WTC11 (cell line): Measurements from ENCODE around the gene GRM8. TPM values are rescaled to one million over a fixed set of nuclear protein-coding genes. Genes with fewer than 3 reads are reported as not detected.

Experiments
- ATAC-seq: fragments of 200-7000 bp; cut with Tn5 transposase; 2 replicates; pipeline ENCODE4 v1.10.0; 2021; ENCODE audit warnings: mild to moderate bottlenecking, moderate library complexity
- CTCF ChIA-PET: fragments of 300-600 bp; sonication (Branson Sonifier 250); formaldehyde crosslinking; loops from one replicate; lab custom pipeline; 2021; ENCODE audit warnings: antibody characterized with exemption; lab: Charles Lee
- POLR2A ChIA-PET: fragments of 350-600 bp; sonication (Branson Sonifier 250); formaldehyde crosslinking; loops from one replicate; lab custom pipeline; 2021; ENCODE audit warnings: antibody characterized with exemption; lab: Charles Lee
- DNase-seq: peaks from one replicate; pipeline ENCODE4 v3.0.0; 2021; ENCODE audit warnings: low spot score
- H3K27ac Mint-ChIP-seq: 2 replicates; pipeline ENCODE4 v1.8.0; 2021; ENCODE audit warnings: mixed read lengths
- H3K27me3 Mint-ChIP-seq: 2 replicates; pipeline ENCODE4 v1.8.0; 2021; ENCODE audit warnings: low read depth, mild to moderate bottlenecking, moderate library complexity, mixed read lengths
- H3K36me3 Mint-ChIP-seq: 2 replicates; pipeline ENCODE4 v1.8.0; 2021; ENCODE audit warnings: mixed read lengths
- H3K4me1 Mint-ChIP-seq: 2 replicates; pipeline ENCODE4 v1.8.0; 2022; ENCODE audit warnings: mixed read lengths
- H3K4me3 Mint-ChIP-seq: 2 replicates; pipeline ENCODE4 v1.8.0; 2021; ENCODE audit warnings: mild to moderate bottlenecking, moderate library complexity, mixed read lengths
- H3K9me3 Mint-ChIP-seq: 2 replicates; pipeline ENCODE4 v1.8.0; 2021; ENCODE audit warnings: mixed read lengths
- EMX1 ChIP-seq: fragments of 250-450 bp; sonication (Bioruptor Pico); IDR thresholded peaks from 2 replicates; pipeline ENCODE4 v1.8.0; 2021; ENCODE audit warnings: mild to moderate bottlenecking
- FOXP1 ChIP-seq: sonication (generic); formaldehyde crosslinking; IDR thresholded peaks from 2 replicates; pipeline ENCODE4 v1.8.0; 2022; ENCODE audit warnings: missing genetic modification reagents, mild to moderate bottlenecking, moderate library complexity, borderline replicate concordance
- GTF2I ChIP-seq: fragments of 250-450 bp; sonication (Bioruptor Pico); conservative IDR thresholded peaks from 2 replicates; pipeline ENCODE4 v1.4.0; 2021; ENCODE audit warnings: mild to moderate bottlenecking
- KAT7 ChIP-seq: sonication (generic); formaldehyde crosslinking; IDR thresholded peaks from 2 replicates; pipeline ENCODE4 v1.8.1; 2023; ENCODE audit warnings: missing genetic modification reagents, mild to moderate bottlenecking, borderline replicate concordance
- NFE2L1 ChIP-seq: sonication (generic); formaldehyde crosslinking; IDR thresholded peaks from 2 replicates; pipeline ENCODE4 v1.8.1; 2023; ENCODE audit warnings: missing genetic modification reagents
- OVOL2 ChIP-seq: fragments of 250-450 bp; sonication (Bioruptor Pico); IDR thresholded peaks from 2 replicates; pipeline ENCODE4 v1.9.0; 2021; ENCODE audit warnings: mild to moderate bottlenecking, borderline replicate concordance
- TEAD1 ChIP-seq: sonication (generic); formaldehyde crosslinking; IDR thresholded peaks from 2 replicates; pipeline ENCODE4 v1.8.0; 2022; ENCODE audit warnings: mild to moderate bottlenecking, missing genetic modification reagents
- ZNF138 ChIP-seq: sonication (generic); formaldehyde crosslinking; conservative IDR thresholded peaks from 2 replicates; pipeline ENCODE4 v1.8.1; 2022; ENCODE audit warnings: mild to moderate bottlenecking, moderate library complexity, missing genetic modification reagents
- ZNF219 ChIP-seq: sonication (generic); formaldehyde crosslinking; IDR thresholded peaks from 2 replicates; pipeline ENCODE4 v1.8.0; 2023; ENCODE audit warnings: missing genetic modification reagents, mild to moderate bottlenecking, borderline replicate concordance
- total RNA-seq: library from RNA; stranded (reverse); gene quantifications from 3 replicates; pipeline ENCODE4 v1.2.3, GENCODE V29; 2021
- TF ChIP-seq, protein P1 (sequence below): sonication (generic); formaldehyde crosslinking; IDR thresholded peaks from 2 replicates; pipeline ENCODE4 v1.8.1; 2023; ENCODE audit warnings: mild to moderate bottlenecking, missing genetic modification reagents
- TF ChIP-seq, protein P2 (sequence below): sonication (generic); formaldehyde crosslinking; conservative IDR thresholded peaks from 2 replicates; pipeline ENCODE4 v1.8.1; 2022; ENCODE audit warnings: mild to moderate bottlenecking, missing genetic modification reagents
- TF ChIP-seq, protein P3 (sequence below): sonication (generic); formaldehyde crosslinking; IDR thresholded peaks from 2 replicates; pipeline ENCODE4 v1.8.0; 2022; ENCODE audit warnings: missing genetic modification reagents
- TF ChIP-seq, protein P4 (sequence below): sonication (generic); formaldehyde crosslinking; IDR thresholded peaks from 2 replicates; pipeline ENCODE4 v1.8.1; 2023; ENCODE audit warnings: mild to moderate bottlenecking, missing genetic modification reagents, moderate library complexity
- TF ChIP-seq, protein P5 (sequence below): sonication (generic); formaldehyde crosslinking; IDR thresholded peaks from 2 replicates; pipeline ENCODE4 v1.8.1; 2022; ENCODE audit warnings: mild to moderate bottlenecking, missing genetic modification reagents, moderate library complexity, borderline replicate concordance
- TF ChIP-seq, protein P6 (sequence below): sonication (generic); formaldehyde crosslinking; conservative IDR thresholded peaks from 2 replicates; pipeline ENCODE4 v1.8.1; 2023; ENCODE audit warnings: mild to moderate bottlenecking, low read depth, missing genetic modification reagents, moderate library complexity

Gene GRM8
- total RNA-seq, 1 experiment from 2014 or later = 2.3 TPM

DNA sequence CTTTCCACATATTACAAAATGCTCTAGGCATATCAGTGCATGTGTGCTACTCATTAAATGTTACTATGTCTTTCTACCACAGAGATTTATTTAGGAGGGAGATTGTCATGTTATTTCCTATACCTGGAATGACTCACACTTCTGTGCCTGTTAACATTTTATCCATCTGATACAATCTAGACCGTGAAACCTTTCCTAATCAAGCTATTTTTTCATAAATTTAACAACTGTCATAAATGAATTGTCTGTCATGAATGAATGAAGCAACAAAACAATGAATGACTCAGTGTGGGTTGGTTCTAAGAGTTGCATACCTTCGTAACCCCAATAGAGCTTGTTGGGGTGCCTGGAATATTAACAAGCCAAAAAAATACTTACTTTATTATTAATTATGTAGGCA is 554.3 kb downstream of the GRM8 start:
- ChIA-PET CTCF (no interaction called here), POLR2A (no interaction called here)
- H3K4me1 Mint-ChIP-seq = peaks cover 35% of the 10 kb centered on the region
- ATAC-seq (no peak), DNase-seq (no peak)
- H3K27me3 Mint-ChIP-seq = no peaks in the 10 kb centered on the region
- TF ChIP-seq FOXP1 = no peak
- TF ChIP-seq, protein P1, sequence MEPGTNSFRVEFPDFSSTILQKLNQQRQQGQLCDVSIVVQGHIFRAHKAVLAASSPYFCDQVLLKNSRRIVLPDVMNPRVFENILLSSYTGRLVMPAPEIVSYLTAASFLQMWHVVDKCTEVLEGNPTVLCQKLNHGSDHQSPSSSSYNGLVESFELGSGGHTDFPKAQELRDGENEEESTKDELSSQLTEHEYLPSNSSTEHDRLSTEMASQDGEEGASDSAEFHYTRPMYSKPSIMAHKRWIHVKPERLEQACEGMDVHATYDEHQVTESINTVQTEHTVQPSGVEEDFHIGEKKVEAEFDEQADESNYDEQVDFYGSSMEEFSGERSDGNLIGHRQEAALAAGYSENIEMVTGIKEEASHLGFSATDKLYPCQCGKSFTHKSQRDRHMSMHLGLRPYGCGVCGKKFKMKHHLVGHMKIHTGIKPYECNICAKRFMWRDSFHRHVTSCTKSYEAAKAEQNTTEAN (CRISPR knock-in tag) = no peak
- TF ChIP-seq EMX1 (CRISPR knock-in tag) = no peak
- TF ChIP-seq, protein P2, sequence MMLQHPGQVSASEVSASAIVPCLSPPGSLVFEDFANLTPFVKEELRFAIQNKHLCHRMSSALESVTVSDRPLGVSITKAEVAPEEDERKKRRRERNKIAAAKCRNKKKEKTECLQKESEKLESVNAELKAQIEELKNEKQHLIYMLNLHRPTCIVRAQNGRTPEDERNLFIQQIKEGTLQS (CRISPR knock-in tag) = no peak
- TF ChIP-seq ZNF219 = no peak
- no peak for TF ChIP-seq TEAD1 (CRISPR knock-in tag)
- TF ChIP-seq KAT7 (CRISPR knock-in tag) = no peak
- TF ChIP-seq GTF2I (CRISPR knock-in tag) = no peak
- TF ChIP-seq, protein P3, sequence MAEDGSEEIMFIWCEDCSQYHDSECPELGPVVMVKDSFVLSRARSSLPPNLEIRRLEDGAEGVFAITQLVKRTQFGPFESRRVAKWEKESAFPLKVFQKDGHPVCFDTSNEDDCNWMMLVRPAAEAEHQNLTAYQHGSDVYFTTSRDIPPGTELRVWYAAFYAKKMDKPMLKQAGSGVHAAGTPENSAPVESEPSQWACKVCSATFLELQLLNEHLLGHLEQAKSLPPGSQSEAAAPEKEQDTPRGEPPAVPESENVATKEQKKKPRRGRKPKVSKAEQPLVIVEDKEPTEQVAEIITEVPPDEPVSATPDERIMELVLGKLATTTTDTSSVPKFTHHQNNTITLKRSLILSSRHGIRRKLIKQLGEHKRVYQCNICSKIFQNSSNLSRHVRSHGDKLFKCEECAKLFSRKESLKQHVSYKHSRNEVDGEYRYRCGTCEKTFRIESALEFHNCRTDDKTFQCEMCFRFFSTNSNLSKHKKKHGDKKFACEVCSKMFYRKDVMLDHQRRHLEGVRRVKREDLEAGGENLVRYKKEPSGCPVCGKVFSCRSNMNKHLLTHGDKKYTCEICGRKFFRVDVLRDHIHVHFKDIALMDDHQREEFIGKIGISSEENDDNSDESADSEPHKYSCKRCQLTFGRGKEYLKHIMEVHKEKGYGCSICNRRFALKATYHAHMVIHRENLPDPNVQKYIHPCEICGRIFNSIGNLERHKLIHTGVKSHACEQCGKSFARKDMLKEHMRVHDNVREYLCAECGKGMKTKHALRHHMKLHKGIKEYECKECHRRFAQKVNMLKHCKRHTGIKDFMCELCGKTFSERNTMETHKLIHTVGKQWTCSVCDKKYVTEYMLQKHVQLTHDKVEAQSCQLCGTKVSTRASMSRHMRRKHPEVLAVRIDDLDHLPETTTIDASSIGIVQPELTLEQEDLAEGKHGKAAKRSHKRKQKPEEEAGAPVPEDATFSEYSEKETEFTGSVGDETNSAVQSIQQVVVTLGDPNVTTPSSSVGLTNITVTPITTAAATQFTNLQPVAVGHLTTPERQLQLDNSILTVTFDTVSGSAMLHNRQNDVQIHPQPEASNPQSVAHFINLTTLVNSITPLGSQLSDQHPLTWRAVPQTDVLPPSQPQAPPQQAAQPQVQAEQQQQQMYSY (CRISPR knock-in tag) = no peak
- TF ChIP-seq, protein P4, sequence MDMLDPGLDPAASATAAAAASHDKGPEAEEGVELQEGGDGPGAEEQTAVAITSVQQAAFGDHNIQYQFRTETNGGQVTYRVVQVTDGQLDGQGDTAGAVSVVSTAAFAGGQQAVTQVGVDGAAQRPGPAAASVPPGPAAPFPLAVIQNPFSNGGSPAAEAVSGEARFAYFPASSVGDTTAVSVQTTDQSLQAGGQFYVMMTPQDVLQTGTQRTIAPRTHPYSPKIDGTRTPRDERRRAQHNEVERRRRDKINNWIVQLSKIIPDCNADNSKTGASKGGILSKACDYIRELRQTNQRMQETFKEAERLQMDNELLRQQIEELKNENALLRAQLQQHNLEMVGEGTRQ (CRISPR knock-in tag) = no peak
- TF ChIP-seq, protein P5, sequence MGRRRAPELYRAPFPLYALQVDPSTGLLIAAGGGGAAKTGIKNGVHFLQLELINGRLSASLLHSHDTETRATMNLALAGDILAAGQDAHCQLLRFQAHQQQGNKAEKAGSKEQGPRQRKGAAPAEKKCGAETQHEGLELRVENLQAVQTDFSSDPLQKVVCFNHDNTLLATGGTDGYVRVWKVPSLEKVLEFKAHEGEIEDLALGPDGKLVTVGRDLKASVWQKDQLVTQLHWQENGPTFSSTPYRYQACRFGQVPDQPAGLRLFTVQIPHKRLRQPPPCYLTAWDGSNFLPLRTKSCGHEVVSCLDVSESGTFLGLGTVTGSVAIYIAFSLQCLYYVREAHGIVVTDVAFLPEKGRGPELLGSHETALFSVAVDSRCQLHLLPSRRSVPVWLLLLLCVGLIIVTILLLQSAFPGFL (CRISPR knock-in tag) = no peak
- no peak for TF ChIP-seq NFE2L1
- no peak for TF ChIP-seq ZNF138 (CRISPR knock-in tag)
- TF ChIP-seq, protein P6, sequence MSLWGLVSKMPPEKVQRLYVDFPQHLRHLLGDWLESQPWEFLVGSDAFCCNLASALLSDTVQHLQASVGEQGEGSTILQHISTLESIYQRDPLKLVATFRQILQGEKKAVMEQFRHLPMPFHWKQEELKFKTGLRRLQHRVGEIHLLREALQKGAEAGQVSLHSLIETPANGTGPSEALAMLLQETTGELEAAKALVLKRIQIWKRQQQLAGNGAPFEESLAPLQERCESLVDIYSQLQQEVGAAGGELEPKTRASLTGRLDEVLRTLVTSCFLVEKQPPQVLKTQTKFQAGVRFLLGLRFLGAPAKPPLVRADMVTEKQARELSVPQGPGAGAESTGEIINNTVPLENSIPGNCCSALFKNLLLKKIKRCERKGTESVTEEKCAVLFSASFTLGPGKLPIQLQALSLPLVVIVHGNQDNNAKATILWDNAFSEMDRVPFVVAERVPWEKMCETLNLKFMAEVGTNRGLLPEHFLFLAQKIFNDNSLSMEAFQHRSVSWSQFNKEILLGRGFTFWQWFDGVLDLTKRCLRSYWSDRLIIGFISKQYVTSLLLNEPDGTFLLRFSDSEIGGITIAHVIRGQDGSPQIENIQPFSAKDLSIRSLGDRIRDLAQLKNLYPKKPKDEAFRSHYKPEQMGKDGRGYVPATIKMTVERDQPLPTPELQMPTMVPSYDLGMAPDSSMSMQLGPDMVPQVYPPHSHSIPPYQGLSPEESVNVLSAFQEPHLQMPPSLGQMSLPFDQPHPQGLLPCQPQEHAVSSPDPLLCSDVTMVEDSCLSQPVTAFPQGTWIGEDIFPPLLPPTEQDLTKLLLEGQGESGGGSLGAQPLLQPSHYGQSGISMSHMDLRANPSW (CRISPR knock-in tag) = no peak
- TF ChIP-seq OVOL2 (CRISPR knock-in tag) = no peak
- no peak overlapping the region for H3K4me3 Mint-ChIP-seq
- H3K27ac Mint-ChIP-seq = no peak overlapping the region
- no peaks in the 10 kb centered on the region for H3K9me3 Mint-ChIP-seq
- H3K36me3 Mint-ChIP-seq = no peaks in the 10 kb centered on the region
